Liver (tissue), 9 donors: ENCODE results near the gene WNT7B. TPM values are rescaled to one million over a fixed set of nuclear protein-coding genes. Genes with fewer than 3 reads are reported as not detected.

Experiments used
- DNase-seq: peaks from one replicate; pipeline ENCODE4 v3.0.0-alpha.2; 2017; ENCODE audit warnings: low spot score
- H3K27ac ChIP-seq, 2 donors: one replicate each; pipeline ENCODE4 v1.7.0; 2013; ENCODE audit warnings: inconsistent platforms in 2 of 2, low read length in 2 of 2, control low read depth in 1 of 2, low read depth in 1 of 2, mild to moderate bottlenecking in 1 of 2
- H3K27me3 ChIP-seq, 4 donors: one replicate each; pipeline versions ENCODE4 v1.6.1 to v1.7.0; 2013; ENCODE audit warnings: low read length in 3 of 4, inconsistent platforms in 1 of 4, mild to moderate bottlenecking in 1 of 4, moderate library complexity in 1 of 4; ENCODE audit not compliant: control insufficient read depth in 4 of 4, insufficient read depth in 4 of 4
- H3K36me3 ChIP-seq, 4 donors: one replicate each; pipeline versions ENCODE4 v1.6.1 to v1.7.0; 2013; ENCODE audit warnings: low read length in 3 of 4, mild to moderate bottlenecking in 3 of 4, low read depth in 1 of 4, moderate library complexity in 1 of 4; ENCODE audit not compliant: control insufficient read depth in 4 of 4, insufficient read depth in 3 of 4
- H3K4me1 ChIP-seq, 4 donors: one replicate each; pipeline versions ENCODE4 v1.6.1 to v1.7.0; 2013; ENCODE audit warnings: low read length in 3 of 4, mild to moderate bottlenecking in 3 of 4, moderate library complexity in 1 of 4; ENCODE audit not compliant: control insufficient read depth in 4 of 4, insufficient read depth in 4 of 4
- H3K4me3 ChIP-seq, 3 donors: one replicate each; pipeline versions ENCODE4 v1.6.1 to v1.7.0; 2013; ENCODE audit warnings: low read length in 3 of 3, control low read depth in 1 of 3, low read depth in 1 of 3, mild to moderate bottlenecking in 1 of 3
- H3K9ac ChIP-seq, 2 donors: one replicate each; pipeline ENCODE4 v1.7.0; 2013; ENCODE audit warnings: low read length in 2 of 2, mild to moderate bottlenecking in 2 of 2, moderate library complexity in 2 of 2, control low read depth in 1 of 2, low read depth in 1 of 2
- H3K9me3 ChIP-seq, 4 donors: one replicate each; pipeline versions ENCODE4 v1.6.1 to v1.7.0; 2013; ENCODE audit warnings: low read length in 3 of 4; ENCODE audit not compliant: control insufficient read depth in 4 of 4
- ATF3 ChIP-seq: IDR thresholded peaks from 2 replicates; pipeline ENCODE4 v1.6.1; 2016; ENCODE audit warnings: antibody characterized with exemption
- CTCF ChIP-seq: fragments of 150-350 bp; IDR thresholded peaks from 2 replicates; pipeline ENCODE4 v1.5.1; 2017; ENCODE audit warnings: improper control_type of control experiment, low read depth, low read length; ENCODE audit not compliant: missing input control
- EGR1 ChIP-seq, 2 donors: IDR thresholded peaks; 2 replicates each; pipeline ENCODE4 v1.6.1; 2016 to 2018; ENCODE audit warnings: antibody characterized with exemption in 2 of 2, low read depth in 2 of 2
- FOXA1 ChIP-seq: IDR thresholded peaks from 2 replicates; pipeline ENCODE4 v1.6.1; 2016; ENCODE audit warnings: antibody characterized with exemption
- GABPA ChIP-seq, 2 donors: IDR thresholded peaks in 1 of 2; conservative IDR thresholded peaks in 1 of 2; 2 replicates each; pipeline ENCODE4 v1.6.1; 2016; ENCODE audit warnings: antibody characterized with exemption in 2 of 2, mild to moderate bottlenecking in 1 of 2, moderate library complexity in 1 of 2
- HNF4A ChIP-seq, 2 donors: conservative IDR thresholded peaks; 2 replicates each; pipeline ENCODE4 v1.6.1; 2016; ENCODE audit warnings: antibody characterized with exemption in 2 of 2, mild to moderate bottlenecking in 2 of 2
- HNF4G ChIP-seq: IDR thresholded peaks from 2 replicates; pipeline ENCODE4 v1.6.1; 2016; ENCODE audit warnings: antibody characterized with exemption
- JUND ChIP-seq, 2 donors: IDR thresholded peaks; 2 replicates each; pipeline ENCODE4 v1.6.1; 2016; ENCODE audit warnings: antibody characterized with exemption in 2 of 2
- MAX ChIP-seq: IDR thresholded peaks from 2 replicates; pipeline ENCODE4 v1.6.1; 2016; ENCODE audit warnings: antibody characterized with exemption
- NR2F2 ChIP-seq: IDR thresholded peaks from 2 replicates; pipeline ENCODE4 v1.6.1; 2016; ENCODE audit warnings: antibody characterized with exemption
- RAD21 ChIP-seq, 2 donors: IDR thresholded peaks; 2 replicates each; pipeline ENCODE4 v1.6.1; 2016; ENCODE audit warnings: antibody characterized with exemption in 2 of 2, mild to moderate bottlenecking in 2 of 2
- REST ChIP-seq: IDR thresholded peaks from 2 replicates; pipeline ENCODE4 v1.6.1; 2016; ENCODE audit warnings: antibody characterized with exemption, mild to moderate bottlenecking
- RXRA ChIP-seq, 2 donors: IDR thresholded peaks; 2 replicates each; pipeline ENCODE4 v1.6.1; 2017 to 2018; ENCODE audit warnings: antibody characterized with exemption in 2 of 2, mild to moderate bottlenecking in 1 of 2
- SP1 ChIP-seq: IDR thresholded peaks from 2 replicates; pipeline ENCODE4 v1.6.1; 2018; ENCODE audit warnings: antibody characterized with exemption, mild to moderate bottlenecking
- YY1 ChIP-seq: IDR thresholded peaks from 2 replicates; pipeline ENCODE4 v1.6.1; 2016; ENCODE audit warnings: antibody characterized with exemption, mild to moderate bottlenecking
- WGBS: extraction: QIAGEN DNeasy Blood & Tissue Kit; methylation state at CpG from one replicate; pipeline ENCODE4 v1.1.7; 2013; 5-methylcytosine and 5-hydroxymethylcytosine counted together
- polyA plus RNA-seq, 2 donors: library from polyadenylated mRNA; stranded (reverse) in 1 of 2; unstranded in 1 of 2; fragments of 200-250 nt in 1 of 2; fragments of >200 nt in 1 of 2; fragmentation: Nextera tagmentation in 1 of 2; extraction: Ambion mirVana in 1 of 2; gene quantifications; one replicate each; pipeline versions ENCODE4 v1.2.1 to v1.2.3, GENCODE V29; 2013 to 2015
- total RNA-seq, 2 donors: library from RNA; depleted of rRNA; stranded (reverse); fragments of >200 nt; gene quantifications; one replicate each; pipeline ENCODE4 v1.2.3, GENCODE V29; 2014
- donor health status: healthy.
- donor health status: healthy.
- donor health status: healthy.
- donor health status: healthy.
- donor health status: healthy.

Gene WNT7B
- total and polyA plus RNA-seq, 4 donors = 0.06 to 0.28 TPM; not detected in 2

GRCh38 chr22:45911601-45912271, 65.2 kb downstream of the WNT7B start:
- no peak overlapping the region for H3K27ac ChIP-seq
- no peak overlapping the region for H3K4me3 ChIP-seq
- H3K9ac ChIP-seq = no peak overlapping the region
- 61% methylated on average over 27 of the region's 27 CpGs for WGBS
- H3K36me3 ChIP-seq = no peaks in the 10 kb centered on the region
- H3K4me1 ChIP-seq = no peaks in the 10 kb centered on the region
- DNase-seq = no peak
- no peaks in the 10 kb centered on the region for H3K27me3 ChIP-seq
- TF ChIP-seq NR2F2 (no peak), RAD21 (IDR thresholded peaks at IDR 0.05) (no peak), HNF4G (no peak)
- H3K9me3 ChIP-seq = peaks cover 2 to 5% (median 3%) of the 10 kb centered on the region in 4 donors

- no peak for DNase-seq
- Histone ChIP-seq H3K4me1 (no peaks in the 10 kb centered on the region), H3K9me3 (peaks cover 2 to 5% (median 3%) of the 10 kb centered on the region in 4 donors), H3K36me3 (no peaks in the 10 kb centered on the region), H3K4me3 (no peak overlapping the region), H3K9ac (no peak overlapping the region), H3K27me3 (no peaks in the 10 kb centered on the region), H3K27ac (no peak overlapping the region)
- 79% methylated on average over 17 of the region's 17 CpGs for WGBS
- TF ChIP-seq GABPA (IDR thresholded peaks at IDR 0.05 in 1 of 2, conservative IDR thresholded peaks at IDR 0.05 in 1 of 2) (no peak), JUND (IDR thresholded peaks at IDR 0.05) (no peak), NR2F2 (no peak), YY1 (no peak), HNF4A (conservative IDR thresholded peaks at IDR 0.05) (no peak), FOXA1 (no peak), HNF4G (no peak), CTCF (no peak), MAX (no peak), EGR1 (IDR thresholded peaks at IDR 0.05; ENCODE audit: low read depth in 2 of 2) (no peak), RXRA (IDR thresholded peaks at IDR 0.05) (no peak)
Observed at GRCh38 chr22:45910928-45911467, 66.0 kb downstream of the WNT7B start.

- Histone ChIP-seq H3K4me3 (no peak overlapping the region), H3K27ac (no peak overlapping the region), H3K36me3 (no peaks in the 10 kb centered on the region), H3K9me3 (peaks cover 0 to 5% (median 0%) of the 10 kb centered on the region in 4 donors), H3K27me3 (peaks cover 0 to 2% (median 0%) of the 10 kb centered on the region in 4 donors), H3K4me1 (no peaks in the 10 kb centered on the region), H3K9ac (no peak overlapping the region)
- no peak for DNase-seq
- WGBS = 86% methylated on average over 6 of the region's 6 CpGs
- TF ChIP-seq RAD21 (IDR thresholded peaks at IDR 0.05) (no peak), HNF4G (no peak), REST (no peak), SP1 (no peak), ATF3 (no peak)
Observed at GRCh38 chr22:45908961-45909360, 68.0 kb downstream of the WNT7B start.
